Activated CD4-positive, CD25-positive, alpha-beta regulatory T cell treated with anti-CD3 and anti-CD28 coated beads, Interleukin-2, amount 50 U/mL, for 72 hours (primary cell): ENCODE measurements around the gene MEIS2.

Experiments used
- DNase-seq: peaks from one replicate; pipeline ENCODE4 v3.0.0; 2021

Gene MEIS2

DNA sequence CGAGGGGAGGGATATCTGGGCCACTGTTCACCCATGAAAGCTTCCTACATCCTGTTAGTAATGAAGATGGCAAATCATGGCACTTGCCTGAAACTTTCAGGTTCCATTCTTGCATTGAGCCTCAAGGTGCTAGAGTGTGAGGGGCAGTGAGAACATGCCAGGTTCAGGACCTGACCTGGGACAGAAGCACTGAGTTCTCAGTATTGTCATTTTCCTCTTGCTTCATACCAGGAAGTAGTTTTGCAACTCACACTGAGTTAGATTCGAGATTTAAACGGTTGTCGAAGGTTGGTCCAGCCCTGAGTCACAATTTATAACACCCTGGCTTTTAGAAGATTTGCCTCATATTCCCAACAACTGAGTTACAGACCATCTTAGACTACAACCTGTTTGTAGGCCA is 11.8 kb upstream of the MEIS2 start:
- no peak for DNase-seq

DNA sequence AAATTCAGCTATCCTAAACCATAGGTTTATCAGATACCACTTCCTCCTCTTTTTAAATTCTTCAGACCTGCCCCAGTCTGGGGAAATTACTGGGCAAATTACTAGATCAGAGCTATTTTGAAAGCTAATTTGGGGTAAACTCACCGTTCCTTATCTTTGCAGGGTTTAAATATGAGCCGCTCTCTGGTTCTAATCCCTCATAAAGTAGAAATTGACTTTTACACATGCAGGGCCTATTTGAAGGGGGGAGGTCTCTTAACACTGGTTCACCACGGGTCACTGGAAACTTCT is 11.0 kb upstream of the MEIS2 start:
- no peak for DNase-seq

DNA sequence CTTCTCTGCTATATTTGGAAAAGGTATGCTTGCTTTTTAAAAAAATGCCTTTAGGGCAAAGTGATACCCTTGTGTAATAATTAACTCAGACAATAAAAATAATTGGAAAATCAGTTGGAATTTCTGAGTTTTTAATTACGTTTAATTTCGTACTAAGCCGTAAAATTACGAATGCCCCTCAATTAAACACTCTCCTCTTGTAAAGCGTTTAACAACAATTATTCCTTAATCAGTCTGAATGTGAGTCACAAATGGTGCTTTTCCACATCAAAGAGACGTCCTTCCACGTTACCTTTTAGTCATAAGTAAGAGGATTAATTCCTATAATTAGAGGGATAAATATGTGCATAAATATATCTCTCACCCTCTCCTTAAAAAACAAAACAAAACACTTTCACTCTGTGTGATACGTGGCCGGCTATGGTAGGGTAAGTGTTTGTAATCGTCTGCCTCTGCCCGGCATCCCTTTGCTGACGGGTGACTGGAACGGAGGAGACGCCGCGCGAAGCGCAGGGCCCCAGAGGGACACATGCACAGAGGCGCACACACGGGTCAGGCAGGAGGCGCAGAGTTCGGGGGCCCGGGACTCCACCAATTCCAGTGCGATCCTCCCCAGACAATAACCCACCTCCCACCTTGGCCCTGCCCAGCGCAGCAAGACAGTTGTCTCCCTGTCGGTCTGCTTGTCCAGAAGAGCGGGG is 9.7 kb upstream of the MEIS2 start:
- no peak for DNase-seq

DNA sequence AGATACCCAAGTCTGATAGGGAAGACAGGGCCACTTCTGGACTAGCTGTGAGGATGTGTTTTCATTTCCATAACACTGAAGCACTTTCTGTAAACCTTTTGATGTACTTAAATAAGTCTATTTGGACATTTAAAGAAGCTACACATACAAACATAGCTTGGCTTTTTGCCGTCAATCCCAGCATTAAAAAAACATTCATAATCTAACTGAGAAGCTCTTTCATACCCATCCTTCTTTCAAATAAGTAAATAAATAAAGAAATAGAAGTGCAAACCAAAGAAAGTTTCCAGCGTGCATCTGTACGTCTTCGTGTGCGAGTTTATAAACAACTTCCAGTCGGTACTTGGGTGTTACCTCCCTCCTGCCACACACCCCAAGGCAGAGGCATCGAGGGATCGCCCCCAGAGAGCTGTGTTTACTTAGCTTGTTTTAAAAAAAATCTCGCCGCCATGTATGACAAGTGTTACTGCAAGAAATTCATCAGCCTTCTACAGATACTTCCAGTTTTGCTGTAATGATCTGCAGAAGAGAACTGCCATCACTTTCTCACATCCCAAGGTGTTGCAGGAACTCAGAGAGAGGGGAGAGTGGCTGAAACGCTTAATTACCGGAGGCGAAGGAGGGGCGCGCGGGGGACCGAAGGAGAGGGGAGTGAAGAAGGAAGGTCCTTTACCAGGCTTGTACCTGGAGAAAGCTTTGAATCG is 9.0 kb upstream of the MEIS2 start:
- no peak for DNase-seq

DNA sequence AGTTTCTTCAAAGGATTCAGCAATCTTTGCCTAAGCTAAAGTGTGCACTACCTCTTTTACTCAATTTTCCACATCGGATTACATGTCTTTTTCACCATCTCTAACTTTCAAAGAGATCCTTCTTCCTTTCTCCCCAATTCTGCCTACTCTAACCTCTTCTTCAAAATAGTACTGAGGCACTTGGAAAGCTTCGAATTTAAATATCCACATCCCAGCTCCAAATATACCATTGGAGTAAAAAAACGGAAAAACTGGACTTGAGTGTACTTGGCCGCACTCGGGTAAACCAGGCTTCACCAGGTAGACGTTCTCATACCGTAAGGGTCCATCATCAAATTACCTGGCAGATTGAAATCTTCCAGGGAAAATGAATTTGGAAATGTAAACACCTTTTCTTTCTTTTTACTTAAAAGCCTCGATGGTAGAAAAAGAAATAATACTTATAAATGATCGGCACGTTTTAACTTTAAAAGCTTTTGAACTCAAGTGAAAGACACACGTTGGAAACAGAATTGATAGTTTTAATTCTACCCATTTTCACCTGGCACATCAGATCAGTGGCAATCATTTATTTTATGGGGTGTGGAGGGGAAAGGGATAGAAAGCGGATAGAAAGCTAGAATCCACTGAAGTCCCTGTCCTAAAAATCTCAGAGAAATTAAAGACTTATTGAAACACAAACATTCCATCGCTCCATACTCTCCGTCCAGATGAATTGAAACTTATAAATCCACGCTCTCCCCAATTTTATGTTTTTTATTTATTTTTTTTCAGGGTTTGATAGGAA is 8.2 kb upstream of the MEIS2 start:
- no peak for DNase-seq

DNA sequence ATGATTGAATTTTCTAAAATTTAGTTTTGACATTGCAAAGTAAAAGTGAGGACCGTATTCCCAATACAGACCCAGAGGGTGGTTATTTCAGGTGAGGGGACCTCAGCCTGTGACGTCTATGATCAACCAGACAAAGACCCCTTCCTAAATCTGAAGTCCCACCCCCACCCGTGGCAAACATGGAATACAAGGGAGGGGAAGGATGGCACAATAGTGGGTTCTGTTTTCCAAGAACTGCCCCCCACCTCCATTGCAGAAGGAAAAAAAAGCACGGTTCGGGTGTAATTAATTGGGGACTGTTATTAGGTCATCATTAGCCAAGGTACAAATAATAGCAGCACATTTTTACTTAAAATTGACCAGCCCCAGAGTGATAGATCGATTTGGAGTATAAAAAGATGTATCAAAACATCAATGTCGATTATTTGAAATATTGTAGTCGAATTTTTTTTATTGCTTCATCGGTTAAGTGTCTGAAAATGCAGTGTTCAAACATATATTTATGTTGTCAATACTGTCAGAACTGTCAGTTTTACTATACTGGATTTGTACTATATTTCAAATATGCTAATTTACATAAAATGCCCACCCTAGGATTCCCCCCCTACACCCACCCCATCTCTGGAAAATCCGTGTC is 7.5 kb upstream of the MEIS2 start:
- no peak for DNase-seq

DNA sequence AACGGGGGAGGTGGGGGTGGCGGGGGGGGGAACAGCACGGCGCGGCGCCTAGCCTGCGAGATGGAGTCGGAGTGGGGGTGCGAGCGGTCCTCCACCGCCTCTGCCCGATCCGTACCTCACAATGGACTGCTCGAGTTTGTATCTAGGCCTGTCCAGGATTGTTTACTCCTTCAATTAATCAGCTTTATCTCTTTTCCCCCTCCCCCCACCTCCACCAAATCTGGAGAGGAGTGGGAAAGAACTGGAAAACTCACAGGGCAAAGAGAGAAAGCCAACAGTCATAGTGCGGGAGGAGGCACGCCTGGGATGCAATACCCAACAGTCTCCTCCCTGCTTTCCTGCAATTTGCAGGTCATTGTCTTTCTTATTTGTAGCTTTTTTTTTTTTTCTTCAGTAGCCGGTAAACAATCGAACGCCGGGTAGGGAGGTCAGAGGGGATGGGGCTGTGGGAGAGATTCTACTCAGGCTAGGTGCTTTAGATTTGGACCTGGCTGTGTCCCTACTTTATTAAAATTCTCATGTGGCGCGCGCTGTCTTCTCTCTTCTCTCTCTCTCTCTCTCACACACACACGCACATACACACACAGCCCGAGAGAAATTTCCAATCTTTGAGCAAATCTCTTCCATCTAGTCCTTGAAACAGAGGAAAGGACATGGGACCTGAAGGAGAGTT is 6.9 kb upstream of the MEIS2 start:
- no peak for DNase-seq

DNA sequence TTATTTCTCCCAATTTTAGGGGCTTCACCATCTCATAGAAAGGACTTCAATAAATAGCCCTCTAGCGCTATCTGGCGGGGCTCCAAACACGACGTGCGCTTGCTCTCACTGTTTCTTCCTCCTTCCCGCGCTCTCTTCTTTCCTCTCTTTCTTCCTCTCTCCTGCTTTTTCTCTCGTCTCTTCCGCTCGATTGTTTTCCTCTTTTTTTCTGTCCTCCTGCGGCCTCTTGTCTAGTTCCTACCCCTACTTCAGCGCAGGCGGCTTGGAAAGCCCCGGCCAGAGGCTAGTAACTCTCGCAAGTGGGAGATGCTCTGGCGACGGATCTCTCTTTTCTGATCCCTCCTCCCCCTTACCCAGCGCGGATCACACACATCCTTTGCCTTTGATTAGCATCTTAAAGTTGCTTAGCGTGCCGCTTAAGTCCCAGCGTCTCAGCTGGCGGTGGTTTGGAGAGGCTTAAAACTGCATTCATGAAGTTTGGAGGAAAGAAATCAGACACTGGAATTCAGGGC is 6.2 kb upstream of the MEIS2 start:
- no peak for DNase-seq

DNA sequence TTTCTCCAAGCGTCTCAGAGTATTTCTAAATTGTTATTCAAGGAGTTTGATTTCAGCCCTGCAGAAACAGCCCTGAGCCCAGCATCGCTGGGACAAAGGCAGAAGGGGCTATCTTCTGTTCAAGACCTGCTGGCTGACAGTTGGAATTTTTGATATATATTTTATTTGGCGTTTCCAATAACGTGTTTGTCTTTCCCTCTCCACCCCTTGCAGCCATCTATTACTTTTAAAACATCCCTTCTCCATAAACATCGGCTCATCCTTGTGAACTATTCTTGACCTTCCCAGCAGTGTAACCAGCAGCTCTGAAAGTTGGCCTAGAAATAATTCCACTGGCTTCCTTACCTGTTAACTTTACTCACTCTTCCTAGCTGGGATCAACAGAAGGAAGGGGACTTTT is 5.5 kb upstream of the MEIS2 start:
- DNase-seq: no peak

DNA sequence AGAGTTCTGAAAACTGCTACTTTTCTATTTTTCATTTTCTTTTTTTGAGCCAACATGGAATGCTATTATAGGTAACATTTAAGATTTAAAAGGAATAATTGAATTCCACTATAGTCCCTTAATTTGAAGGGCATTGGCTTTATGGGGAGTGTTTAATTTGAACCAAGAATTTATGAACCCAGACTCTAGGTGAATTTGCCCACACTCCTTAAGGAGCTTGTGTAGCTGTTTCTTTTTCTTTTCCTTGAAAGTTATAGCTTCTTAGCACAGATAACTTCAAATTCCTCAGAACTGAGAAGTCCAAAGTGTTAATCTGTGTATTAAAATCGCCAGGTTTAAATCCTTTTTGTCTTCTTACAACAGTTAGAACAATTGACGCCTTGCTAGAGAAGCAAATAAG is 4.7 kb upstream of the MEIS2 start:
- DNase-seq: no peak

DNA sequence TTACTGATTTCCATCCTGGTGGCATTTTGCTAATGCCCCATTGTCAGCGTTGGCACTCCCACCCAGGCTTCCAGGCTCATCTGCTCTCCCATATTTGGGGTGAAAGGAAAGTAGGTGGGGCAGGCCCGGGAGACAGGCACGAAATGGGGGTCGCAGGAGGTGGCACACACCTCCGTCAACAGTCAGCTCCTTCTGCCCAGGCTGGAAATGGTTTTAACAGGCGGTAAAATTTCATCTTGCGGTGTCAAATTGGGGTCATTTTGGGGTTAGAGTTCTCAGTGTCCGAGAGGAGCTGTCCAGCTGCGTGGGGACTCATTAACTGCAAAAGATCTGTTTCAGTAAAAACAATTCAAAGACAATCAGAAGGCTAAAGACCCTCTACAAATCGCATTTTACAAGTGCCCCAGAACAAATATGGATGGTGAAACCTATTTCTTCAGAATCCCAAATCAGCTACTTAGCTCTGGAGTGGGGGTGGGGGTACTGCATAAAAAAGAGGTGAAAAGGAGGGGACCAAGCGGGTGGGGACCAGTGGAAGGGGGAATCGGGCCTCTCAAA is 4.2 kb upstream of the MEIS2 start:
- no peak for DNase-seq

DNA sequence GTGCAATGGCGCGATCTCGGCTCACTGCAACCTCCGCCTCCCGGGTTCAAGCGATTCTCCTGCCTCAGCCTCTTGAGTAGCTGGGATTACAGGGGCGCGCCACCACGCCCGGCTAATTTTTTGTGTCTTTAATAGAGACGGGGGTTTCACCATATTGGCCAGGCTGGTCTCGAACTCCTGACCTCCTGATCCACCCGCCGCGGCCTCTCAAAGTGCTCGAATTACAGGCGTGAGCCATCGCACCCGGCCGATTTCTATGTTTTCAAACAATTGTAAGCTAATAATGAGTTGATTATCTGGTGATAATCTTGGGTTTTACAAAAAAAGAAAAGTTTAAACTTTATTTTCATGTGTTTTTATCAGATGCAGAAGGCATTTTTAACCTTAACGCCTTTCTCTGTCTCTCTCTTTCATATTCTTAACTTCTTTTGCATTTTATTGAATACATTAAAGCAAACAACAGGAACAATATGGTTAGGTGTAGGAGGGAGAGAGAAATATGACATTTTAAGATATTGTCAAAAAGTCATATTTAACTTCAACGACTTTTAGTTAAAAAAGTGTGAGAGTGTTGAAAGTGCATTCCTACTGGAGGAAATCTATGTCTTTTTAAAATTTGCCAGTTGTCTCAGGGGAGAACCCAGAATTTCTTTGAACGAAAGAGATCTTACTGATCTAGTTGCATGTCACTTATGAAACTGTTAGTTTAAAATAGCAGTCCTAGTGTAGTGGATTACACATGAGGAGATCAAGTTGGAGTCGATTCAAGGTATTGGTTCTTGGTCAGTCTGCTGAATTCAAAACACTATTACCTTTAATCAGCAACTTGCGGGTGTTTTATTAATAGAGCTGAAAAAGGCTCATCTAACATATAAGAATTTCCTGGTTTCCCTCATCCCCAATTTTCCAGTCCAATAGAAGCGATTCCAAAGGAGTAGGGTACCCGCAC is 3.4 kb upstream of the MEIS2 start:
- DNase-seq: no peak

DNA sequence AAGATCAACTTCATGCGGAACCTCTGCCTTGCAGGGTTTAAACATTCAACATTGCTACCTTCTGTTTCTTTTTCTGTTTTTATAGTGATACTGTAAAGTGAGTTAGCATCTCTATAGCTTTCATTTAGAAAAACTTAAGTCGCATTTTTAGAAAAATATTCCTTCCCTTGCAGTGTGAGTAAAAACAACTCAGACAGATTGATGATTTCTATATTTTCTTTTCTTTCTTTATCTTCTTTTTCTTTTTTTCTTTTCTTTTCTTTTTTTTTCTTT is 2.8 kb upstream of the MEIS2 start:
- no peak for DNase-seq

DNA sequence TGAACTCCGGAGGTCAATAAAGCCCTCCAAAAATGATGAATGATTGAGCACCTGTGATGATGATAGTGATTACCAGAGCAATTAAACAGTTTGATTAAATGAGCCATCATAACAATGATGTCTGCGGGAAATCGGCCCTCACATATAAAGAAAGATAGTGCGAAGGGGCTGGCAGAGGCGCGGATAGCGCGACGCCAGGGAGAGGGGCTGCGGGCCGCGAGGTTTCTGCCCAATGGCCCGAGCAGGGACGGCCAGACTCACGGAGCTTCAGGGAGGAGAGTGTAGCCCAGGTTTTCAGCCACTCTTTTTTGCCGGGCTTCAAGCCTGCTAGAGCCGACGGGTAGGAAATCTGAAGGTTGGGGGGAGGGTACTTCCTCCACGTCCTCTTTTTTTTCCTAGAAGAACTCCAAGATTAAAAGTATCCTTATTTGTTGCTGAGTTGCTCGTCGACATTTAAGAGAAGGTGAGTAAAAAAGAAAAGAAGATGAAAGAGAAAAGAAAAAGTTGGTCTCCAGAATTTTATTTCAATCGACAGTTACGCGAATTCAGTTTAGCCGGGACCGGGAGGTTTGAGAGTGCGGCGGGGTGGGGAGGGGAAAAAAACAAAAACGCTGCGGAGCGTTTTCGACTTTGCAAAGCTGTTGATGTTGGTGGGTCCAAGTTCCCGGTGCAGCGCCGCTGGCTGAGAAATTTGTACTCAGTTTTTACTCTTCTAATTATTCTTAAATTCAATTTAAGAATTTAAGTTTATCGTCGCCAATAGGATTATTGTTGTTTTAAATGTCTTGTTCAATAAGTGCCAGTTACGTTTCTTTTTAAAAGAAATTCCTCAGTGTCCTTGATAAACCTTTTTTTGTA is 2.2 kb upstream of the MEIS2 start:
- DNase-seq: no peak

DNA sequence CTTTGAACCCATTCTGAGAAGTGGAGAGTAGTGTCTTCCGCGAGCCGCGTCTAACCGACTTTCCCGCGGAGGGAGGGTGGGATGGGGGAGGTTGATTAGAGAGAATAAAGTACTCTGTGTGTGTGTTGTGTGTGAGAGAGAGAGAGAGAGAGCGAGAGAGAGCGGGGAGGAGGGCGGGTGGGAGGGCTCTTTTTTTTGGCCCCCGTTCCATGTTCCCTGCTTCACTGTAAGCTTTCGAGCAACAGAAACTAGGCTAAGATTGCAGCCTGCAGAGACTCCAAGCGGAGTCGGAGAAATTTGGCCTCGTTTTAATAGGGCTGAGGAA is 1.6 kb upstream of the MEIS2 start:
- DNase-seq: no peak

DNA sequence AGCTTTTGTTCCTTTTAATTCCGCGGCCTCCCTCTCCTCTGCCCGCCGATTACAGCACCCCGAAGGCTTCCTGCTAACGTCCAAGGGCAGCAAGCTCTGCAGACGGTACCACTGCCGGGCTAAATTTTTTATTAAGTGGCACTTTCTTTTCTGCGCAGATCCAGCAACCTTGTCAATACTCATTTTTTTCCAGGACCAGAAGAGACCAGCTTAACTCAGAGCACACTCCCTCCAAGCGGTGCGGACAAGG is 542 bp upstream of the MEIS2 start:
- no peak for DNase-seq

DNA sequence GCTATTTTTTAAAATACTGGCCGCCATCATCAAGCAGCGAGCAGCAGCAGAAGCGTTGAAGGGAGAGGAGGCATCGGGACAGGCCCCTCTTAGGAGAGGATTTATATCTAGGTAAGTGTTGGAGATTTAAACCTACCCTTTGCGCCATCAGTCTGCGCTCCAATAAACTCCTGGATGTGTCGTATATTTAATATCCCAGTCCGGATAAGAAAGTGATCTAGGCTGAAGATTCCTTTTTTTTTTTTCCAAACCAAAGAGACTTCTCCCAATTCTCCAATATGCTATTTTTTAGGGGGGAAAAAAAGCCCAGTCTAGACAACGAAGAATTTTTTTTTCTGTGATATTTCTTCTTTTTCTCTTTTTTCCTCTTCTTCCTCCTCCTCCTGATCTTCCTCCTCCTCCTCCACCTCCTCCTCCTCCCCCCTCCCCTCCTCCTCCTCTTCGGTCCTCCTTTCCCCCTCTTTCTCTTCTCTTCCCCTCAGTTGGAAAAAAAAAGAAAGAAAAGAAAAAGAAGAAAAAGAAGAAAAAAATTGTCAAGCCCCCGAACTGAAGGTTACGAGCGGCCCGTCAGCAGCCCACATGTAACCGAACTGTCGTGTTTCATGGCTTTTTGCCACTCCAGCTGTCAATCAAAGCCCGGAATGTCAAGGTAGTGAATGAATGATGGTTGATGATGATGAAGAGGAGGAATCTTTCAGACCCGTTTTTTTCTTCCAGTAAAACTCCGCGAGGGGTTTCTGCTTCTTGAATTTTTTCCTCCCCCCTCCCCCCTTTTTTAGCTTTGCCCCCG is 835 bp downstream of the MEIS2 start:
- no peak for DNase-seq

DNA sequence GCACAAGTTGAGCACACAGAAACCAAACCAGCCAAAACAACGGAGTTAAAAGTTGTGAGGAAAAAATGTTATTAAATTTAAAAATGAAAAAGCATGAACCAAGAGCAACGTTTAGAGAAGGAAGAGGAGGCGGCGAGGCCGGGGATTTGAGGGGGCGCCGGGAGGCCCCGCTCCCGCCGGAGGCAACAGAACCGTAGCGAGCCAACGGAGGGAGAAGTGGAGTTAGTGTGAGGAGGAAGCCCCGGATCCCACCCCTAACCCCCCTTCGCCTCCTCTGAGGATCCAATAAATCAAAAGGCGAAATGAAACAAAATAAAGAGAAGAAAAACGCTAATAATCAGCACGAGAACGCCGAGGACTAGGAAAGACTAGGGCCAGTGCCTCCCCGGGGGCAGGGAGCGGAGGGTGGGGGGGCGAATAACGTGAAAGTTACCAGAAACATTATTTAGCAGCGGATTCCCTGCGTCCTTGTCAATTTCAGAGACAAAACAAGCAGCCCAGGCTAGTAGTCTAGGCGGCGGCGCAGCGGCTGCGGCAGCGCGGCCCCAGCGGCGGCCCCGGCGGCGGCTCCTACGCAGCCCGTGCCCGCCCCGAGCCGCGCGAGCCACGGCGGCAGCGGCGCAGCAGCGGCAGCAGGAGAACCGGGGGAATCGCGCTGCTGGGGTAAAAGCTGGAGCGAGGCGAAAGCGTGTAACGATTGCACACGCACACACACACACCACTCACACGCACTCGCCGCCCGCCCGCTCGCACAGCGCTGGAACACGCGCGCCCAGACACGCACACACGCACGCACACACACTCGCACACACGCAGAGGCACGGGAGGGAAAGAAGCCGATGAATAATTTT is 1.7 kb downstream of the MEIS2 start:
- no peak for DNase-seq

DNA sequence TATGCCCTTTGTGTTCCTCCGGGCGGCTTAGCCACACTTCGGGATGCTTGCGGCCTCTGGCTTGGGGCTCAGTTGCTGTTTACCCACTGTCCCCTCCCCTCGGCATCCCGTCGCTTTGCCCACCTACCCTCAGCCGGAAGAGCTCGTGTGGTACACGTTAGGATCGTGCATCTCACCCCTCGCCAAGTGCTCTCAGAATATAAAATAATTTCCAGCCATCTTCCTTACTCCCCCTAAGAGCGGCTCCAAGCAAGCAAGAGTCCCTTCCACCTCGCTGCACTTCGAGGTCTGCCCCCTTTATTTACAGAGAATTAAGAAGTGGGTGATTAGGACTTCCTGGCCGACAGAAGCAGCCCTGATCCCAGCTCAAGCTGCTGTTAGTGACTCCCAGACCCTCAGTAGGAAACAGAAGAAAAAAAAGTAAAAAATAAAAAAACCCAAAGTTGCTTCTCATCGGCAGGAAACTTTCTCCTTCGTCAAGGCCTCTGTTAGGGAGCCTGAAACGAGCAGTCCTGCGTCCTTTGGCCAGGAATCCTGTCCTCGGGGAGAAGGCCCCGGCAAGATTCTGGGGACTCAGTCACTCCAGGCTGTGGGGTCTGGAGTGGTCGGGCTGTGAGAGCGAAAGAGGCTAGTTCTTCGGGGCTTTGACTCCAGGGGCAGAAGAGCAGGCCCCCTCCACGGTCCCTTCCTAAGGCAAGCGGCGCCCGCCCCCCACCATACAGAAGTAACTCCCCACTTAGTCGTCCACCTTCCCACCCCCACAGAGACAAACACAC is 3.0 kb downstream of the MEIS2 start:
- no peak for DNase-seq
